ENCODE results near the gene IFT81. TPM values are rescaled to one million over a fixed set of nuclear protein-coding genes. Genes with fewer than 3 reads are reported as not detected.
A peak's percentile ranks its signal among the peaks of the same experiment; 100 is the strongest.

Gene IFT81
- total and polyA plus RNA-seq, 2 of the 13 experiments (the other 11 are each of a cell fraction or from before 2014, with no cell fraction given) = 4.2 to 13.0 TPM

DNA sequence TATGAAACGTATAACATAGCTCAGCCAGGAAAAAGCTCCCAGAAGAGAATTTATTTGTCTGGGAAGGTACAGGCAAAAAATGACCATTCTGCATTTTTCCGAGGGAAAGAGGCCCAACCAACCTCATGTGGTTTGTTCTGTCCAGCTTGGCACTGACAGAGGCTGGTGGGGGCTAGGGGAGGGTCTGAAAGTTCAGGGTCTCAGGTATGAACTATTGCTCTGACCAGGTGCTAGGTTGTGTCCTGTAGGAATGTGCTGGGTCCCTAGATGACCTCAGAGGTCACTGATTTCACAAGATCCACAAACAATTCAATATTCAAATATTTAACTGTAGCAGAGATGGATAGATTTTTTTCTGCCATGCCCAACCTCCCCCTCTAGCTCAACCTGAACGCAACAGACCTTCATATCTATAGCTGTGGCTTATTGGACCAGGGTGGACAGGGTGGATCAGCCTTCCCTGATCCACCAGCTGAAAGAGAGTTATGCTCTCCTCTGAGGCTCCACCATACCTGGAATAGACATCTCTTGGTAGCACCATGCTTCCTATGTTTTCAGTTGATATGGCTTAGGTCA is 32.9 kb upstream of the IFT81 start (continued):
- TF ChIP-seq, protein P1, sequence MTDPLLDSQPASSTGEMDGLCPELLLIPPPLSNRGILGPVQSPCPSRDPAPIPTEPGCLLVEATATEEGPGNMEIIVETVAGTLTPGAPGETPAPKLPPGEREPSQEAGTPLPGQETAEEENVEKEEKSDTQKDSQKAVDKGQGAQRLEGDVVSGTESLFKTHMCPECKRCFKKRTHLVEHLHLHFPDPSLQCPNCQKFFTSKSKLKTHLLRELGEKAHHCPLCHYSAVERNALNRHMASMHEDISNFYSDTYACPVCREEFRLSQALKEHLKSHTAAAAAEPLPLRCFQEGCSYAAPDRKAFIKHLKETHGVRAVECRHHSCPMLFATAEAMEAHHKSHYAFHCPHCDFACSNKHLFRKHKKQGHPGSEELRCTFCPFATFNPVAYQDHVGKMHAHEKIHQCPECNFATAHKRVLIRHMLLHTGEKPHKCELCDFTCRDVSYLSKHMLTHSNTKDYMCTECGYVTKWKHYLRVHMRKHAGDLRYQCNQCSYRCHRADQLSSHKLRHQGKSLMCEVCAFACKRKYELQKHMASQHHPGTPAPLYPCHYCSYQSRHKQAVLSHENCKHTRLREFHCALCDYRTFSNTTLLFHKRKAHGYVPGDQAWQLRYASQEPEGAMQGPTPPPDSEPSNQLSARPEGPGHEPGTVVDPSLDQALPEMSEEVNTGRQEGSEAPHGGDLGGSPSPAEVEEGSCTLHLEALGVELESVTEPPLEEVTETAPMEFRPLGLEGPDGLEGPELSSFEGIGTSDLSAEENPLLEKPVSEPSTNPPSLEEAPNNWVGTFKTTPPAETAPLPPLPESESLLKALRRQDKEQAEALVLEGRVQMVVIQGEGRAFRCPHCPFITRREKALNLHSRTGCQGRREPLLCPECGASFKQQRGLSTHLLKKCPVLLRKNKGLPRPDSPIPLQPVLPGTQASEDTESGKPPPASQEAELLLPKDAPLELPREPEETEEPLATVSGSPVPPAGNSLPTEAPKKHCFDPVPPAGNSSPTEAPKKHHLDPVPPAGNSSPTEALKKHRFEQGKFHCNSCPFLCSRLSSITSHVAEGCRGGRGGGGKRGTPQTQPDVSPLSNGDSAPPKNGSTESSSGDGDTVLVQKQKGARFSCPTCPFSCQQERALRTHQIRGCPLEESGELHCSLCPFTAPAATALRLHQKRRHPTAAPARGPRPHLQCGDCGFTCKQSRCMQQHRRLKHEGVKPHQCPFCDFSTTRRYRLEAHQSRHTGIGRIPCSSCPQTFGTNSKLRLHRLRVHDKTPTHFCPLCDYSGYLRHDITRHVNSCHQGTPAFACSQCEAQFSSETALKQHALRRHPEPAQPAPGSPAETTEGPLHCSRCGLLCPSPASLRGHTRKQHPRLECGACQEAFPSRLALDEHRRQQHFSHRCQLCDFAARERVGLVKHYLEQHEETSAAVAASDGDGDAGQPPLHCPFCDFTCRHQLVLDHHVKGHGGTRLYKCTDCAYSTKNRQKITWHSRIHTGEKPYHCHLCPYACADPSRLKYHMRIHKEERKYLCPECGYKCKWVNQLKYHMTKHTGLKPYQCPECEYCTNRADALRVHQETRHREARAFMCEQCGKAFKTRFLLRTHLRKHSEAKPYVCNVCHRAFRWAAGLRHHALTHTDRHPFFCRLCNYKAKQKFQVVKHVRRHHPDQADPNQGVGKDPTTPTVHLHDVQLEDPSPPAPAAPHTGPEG (CRISPR knock-in tag; IDR thresholded peaks at IDR 0.05) = no peak
- TF ChIP-seq TBX2 (CRISPR knock-in tag; IDR thresholded peaks at IDR 0.05; ENCODE audit: borderline replicate concordance) (peak; percentile 94), ZNF788 (CRISPR knock-in tag; IDR thresholded peaks at IDR 0.05; ENCODE audit: borderline replicate concordance) (peak; percentile 77; the same call in 1 of the 2 replicates), TOE1 (CRISPR knock-in tag; IDR thresholded peaks at IDR 0.05) (0 out of 2 replicates have a peak, but pooled peaks have one; percentile 40), SIN3A (IDR thresholded peaks at IDR 0.05; ENCODE audit: borderline replicate concordance, low read depth, low read length) (no peak), ATF1 (CRISPR knock-in tag; IDR thresholded peaks at IDR 0.05) (peak; percentile 18; the same call in 1 of the 2 replicates), MAZ (IDR thresholded peaks at IDR 0.05; ENCODE audit: borderline replicate concordance, low read depth, low read length) (0 out of 2 replicates have a peak, but pooled peaks have one; percentile 61), MAZ (CRISPR knock-in tag; IDR thresholded peaks at IDR 0.05; ENCODE audit: low read depth) (peak; percentile 91), FOXO1 (CRISPR knock-in tag; IDR thresholded peaks at IDR 0.05) (peak; percentile 71), KAT7 (CRISPR knock-in tag; IDR thresholded peaks at IDR 0.05; ENCODE audit: borderline replicate concordance) (peak; percentile 84; the same call in 1 of the 2 replicates)
- TF ChIP-seq, protein P2, sequence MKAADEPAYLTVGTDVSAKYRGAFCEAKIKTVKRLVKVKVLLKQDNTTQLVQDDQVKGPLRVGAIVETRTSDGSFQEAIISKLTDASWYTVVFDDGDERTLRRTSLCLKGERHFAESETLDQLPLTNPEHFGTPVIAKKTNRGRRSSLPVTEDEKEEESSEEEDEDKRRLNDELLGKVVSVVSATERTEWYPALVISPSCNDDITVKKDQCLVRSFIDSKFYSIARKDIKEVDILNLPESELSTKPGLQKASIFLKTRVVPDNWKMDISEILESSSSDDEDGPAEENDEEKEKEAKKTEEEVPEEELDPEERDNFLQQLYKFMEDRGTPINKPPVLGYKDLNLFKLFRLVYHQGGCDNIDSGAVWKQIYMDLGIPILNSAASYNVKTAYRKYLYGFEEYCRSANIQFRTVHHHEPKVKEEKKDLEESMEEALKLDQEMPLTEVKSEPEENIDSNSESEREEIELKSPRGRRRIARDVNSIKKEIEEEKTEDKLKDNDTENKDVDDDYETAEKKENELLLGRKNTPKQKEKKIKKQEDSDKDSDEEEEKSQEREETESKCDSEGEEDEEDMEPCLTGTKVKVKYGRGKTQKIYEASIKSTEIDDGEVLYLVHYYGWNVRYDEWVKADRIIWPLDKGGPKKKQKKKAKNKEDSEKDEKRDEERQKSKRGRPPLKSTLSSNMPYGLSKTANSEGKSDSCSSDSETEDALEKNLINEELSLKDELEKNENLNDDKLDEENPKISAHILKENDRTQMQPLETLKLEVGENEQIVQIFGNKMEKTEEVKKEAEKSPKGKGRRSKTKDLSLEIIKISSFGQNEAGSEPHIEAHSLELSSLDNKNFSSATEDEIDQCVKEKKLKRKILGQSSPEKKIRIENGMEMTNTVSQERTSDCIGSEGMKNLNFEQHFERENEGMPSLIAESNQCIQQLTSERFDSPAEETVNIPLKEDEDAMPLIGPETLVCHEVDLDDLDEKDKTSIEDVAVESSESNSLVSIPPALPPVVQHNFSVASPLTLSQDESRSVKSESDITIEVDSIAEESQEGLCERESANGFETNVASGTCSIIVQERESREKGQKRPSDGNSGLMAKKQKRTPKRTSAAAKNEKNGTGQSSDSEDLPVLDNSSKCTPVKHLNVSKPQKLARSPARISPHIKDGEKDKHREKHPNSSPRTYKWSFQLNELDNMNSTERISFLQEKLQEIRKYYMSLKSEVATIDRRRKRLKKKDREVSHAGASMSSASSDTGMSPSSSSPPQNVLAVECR (CRISPR knock-in tag; IDR thresholded peaks at IDR 0.05; ENCODE audit: borderline replicate concordance) = peak; percentile 69; the same call in 1 of the 2 replicates
- TF ChIP-seq, protein P3, sequence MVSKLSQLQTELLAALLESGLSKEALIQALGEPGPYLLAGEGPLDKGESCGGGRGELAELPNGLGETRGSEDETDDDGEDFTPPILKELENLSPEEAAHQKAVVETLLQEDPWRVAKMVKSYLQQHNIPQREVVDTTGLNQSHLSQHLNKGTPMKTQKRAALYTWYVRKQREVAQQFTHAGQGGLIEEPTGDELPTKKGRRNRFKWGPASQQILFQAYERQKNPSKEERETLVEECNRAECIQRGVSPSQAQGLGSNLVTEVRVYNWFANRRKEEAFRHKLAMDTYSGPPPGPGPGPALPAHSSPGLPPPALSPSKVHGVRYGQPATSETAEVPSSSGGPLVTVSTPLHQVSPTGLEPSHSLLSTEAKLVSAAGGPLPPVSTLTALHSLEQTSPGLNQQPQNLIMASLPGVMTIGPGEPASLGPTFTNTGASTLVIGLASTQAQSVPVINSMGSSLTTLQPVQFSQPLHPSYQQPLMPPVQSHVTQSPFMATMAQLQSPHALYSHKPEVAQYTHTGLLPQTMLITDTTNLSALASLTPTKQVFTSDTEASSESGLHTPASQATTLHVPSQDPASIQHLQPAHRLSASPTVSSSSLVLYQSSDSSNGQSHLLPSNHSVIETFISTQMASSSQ (IDR thresholded peaks at IDR 0.05; ENCODE audit: low read depth) = peak; percentile 36; the same call in 1 of the 2 replicates
- TF ChIP-seq, protein P3 (CRISPR knock-in tag; IDR thresholded peaks at IDR 0.05; ENCODE audit: borderline replicate concordance) = peak; percentile 58; the same call in 1 of the 2 replicates

Data from HepG2 (cell line).